Osteoblast (primary cell): ENCODE measurements around the gene STK26. TPM values are rescaled to one million over a fixed set of nuclear protein-coding genes. Genes with fewer than 3 reads are reported as not detected.
"Not testable (repeated sequence)": the region's sequence is repeated elsewhere in the genome, so short reads cannot be mapped to it uniquely, and the experiment has no call there.

Experiments
- DNase-seq: peaks from one replicate; pipeline ENCODE4 v3.0.0; 2011; ENCODE audit warnings: low spot score, mixed read lengths; ENCODE audit not compliant: insufficient read length; ENCODE audit errors: missing footprints
- H2AFZ ChIP-seq: 2 replicates; pipeline ENCODE4 v1.6.0; 2011; ENCODE audit warnings: mild to moderate bottlenecking, low read length
- H3K27ac ChIP-seq: 2 replicates; pipeline ENCODE4 v1.5.1; 2011; ENCODE audit warnings: mild to moderate bottlenecking, low read depth, low read length, moderate library complexity
- H3K27me3 ChIP-seq: 2 replicates; pipeline ENCODE4 v1.6.0; 2012; ENCODE audit warnings: mild to moderate bottlenecking, control low read depth, inconsistent platforms, low read length, moderate library complexity; ENCODE audit not compliant: insufficient read depth
- H3K36me3 ChIP-seq: 2 replicates; pipeline ENCODE4 v1.5.1; 2011; ENCODE audit warnings: mild to moderate bottlenecking, low read length, control low read depth, moderate library complexity; ENCODE audit not compliant: insufficient read depth
- H3K4me1 ChIP-seq: 2 replicates; pipeline ENCODE4 v1.5.1; 2011; ENCODE audit warnings: mild to moderate bottlenecking, low read length, control low read depth, moderate library complexity; ENCODE audit not compliant: insufficient read depth
- H3K4me2 ChIP-seq: 2 replicates; pipeline ENCODE4 v1.6.0; 2011; ENCODE audit warnings: mild to moderate bottlenecking, low read length; ENCODE audit not compliant: insufficient read depth
- H3K4me3 ChIP-seq: fragments of 200-600 bp; sonication (generic); 3 replicates; pipeline ENCODE4 v1.5.1; 2012; ENCODE audit warnings: mild to moderate bottlenecking, low read length, inconsistent platforms; ENCODE audit not compliant: insufficient read depth
- H3K79me2 ChIP-seq: 2 replicates; pipeline ENCODE4 v1.6.0; 2012; ENCODE audit warnings: mild to moderate bottlenecking, low read length, control low read depth, inconsistent platforms; ENCODE audit not compliant: insufficient read depth
- H3K9me3 ChIP-seq: 2 replicates; pipeline ENCODE4 v1.5.1; 2011; ENCODE audit warnings: low read depth, low read length, control low read depth
- H4K20me1 ChIP-seq: 2 replicates; pipeline ENCODE4 v1.6.0; 2012; ENCODE audit warnings: mild to moderate bottlenecking, low read length, control low read depth; ENCODE audit not compliant: insufficient read depth
- CTCF ChIP-seq: IDR thresholded peaks from 2 replicates; pipeline ENCODE4 v1.5.1; 2011; ENCODE audit warnings: mild to moderate bottlenecking, low read depth, low read length, moderate library complexity; ENCODE audit errors: extremely low read depth
- total RNA-seq: library from RNA; depleted of rRNA; stranded (reverse); fragments of >200 nt; gene quantifications from 2 replicates; pipeline ENCODE4 v1.2.3, GENCODE V29; 2012

The STK26 gene
- total RNA-seq, 1 donor, result 9.4 TPM

- Histone ChIP-seq H3K79me2 (no peaks in the 10 kb centered on the region), H3K4me1 (peaks cover 8% of the 10 kb centered on the region), H3K4me2 (no peak overlapping the region), H3K36me3 (no peaks in the 10 kb centered on the region), H3K27me3 (peaks cover 22% of the 10 kb centered on the region), H3K27ac (no peak overlapping the region), H4K20me1 (no peaks in the 10 kb centered on the region), H3K4me3 (no peak overlapping the region), H2AFZ (no peak overlapping the region), H3K9me3 (no peaks in the 10 kb centered on the region)
- DNase-seq, result no peak
- TF ChIP-seq CTCF, result no peak
Measured at GRCh38 chrX:132093239-132093860, 70.2 kb downstream of the STK26 start.

- Histone ChIP-seq H3K9me3 (no peaks in the 10 kb centered on the region), H3K4me3 (no peak overlapping the region), H3K36me3 (no peaks in the 10 kb centered on the region), H3K4me1 (peaks cover 8% of the 10 kb centered on the region), H3K27me3 (peaks cover 22% of the 10 kb centered on the region), H4K20me1 (no peaks in the 10 kb centered on the region), H3K79me2 (no peaks in the 10 kb centered on the region), H3K27ac (peak overlapping the region; percentile 3), H2AFZ (peak overlapping the region; percentile 5), H3K4me2 (no peak overlapping the region)
- no peak for TF ChIP-seq CTCF
- DNase-seq, result no peak
Measured at GRCh38 chrX:132094164-132094563, 71.1 kb downstream of the STK26 start.

GRCh38 chrX:132098704-132099103 is 75.6 kb downstream of the STK26 start:
- not testable (repeated sequence) for H3K27ac ChIP-seq, H4K20me1 ChIP-seq, H3K4me3 ChIP-seq, H2AFZ ChIP-seq, H3K4me1 ChIP-seq, H3K79me2 ChIP-seq, H3K4me2 ChIP-seq, H3K9me3 ChIP-seq, H3K36me3 ChIP-seq, DNase-seq
- peaks cover 17% of the 10 kb centered on the region for H3K27me3 ChIP-seq

- Histone ChIP-seq H2AFZ (no peak overlapping the region), H4K20me1 (no peaks in the 10 kb centered on the region), H3K4me2 (no peak overlapping the region), H3K9me3 (no peaks in the 10 kb centered on the region), H3K4me1 (no peaks in the 10 kb centered on the region), H3K79me2 (no peaks in the 10 kb centered on the region), H3K27me3 (peaks cover 14% of the 10 kb centered on the region), H3K4me3 (no peak overlapping the region), H3K36me3 (no peaks in the 10 kb centered on the region), H3K27ac (no peak overlapping the region)
- DNase-seq, result no peak
- no peak for TF ChIP-seq CTCF
Measured at GRCh38 chrX:132101206-132101605, 78.1 kb downstream of the STK26 start.
